Urinary bladder (tissue), 4 donors: ENCODE data around the gene AKAP7. TPM values are rescaled to one million over a fixed set of nuclear protein-coding genes. Genes with fewer than 3 reads are reported as not detected.

Source experiments
- DNase-seq: peaks from one replicate; pipeline ENCODE4 v3.0.0-alpha.2; 2015; ENCODE audit errors: extremely low spot score
- H3K27ac ChIP-seq: one replicate; pipeline ENCODE4 v1.5.1; 2013; ENCODE audit warnings: low read depth, mild to moderate bottlenecking, moderate library complexity
- H3K36me3 ChIP-seq: one replicate; pipeline ENCODE4 v1.6.1; 2013; ENCODE audit warnings: mild to moderate bottlenecking, moderate library complexity; ENCODE audit not compliant: insufficient read depth
- H3K4me1 ChIP-seq: one replicate; pipeline ENCODE4 v1.6.1; 2013; ENCODE audit warnings: mild to moderate bottlenecking, moderate library complexity; ENCODE audit not compliant: insufficient read depth
- H3K4me3 ChIP-seq: one replicate; pipeline ENCODE4 v1.5.1; 2013; ENCODE audit warnings: low read depth, low read length
- WGBS: extraction: QIAGEN DNeasy Blood & Tissue Kit; methylation state at CpG from one replicate; pipeline ENCODE4 v1.1.7; 2013; 5-methylcytosine and 5-hydroxymethylcytosine counted together
- polyA plus RNA-seq: library from polyadenylated mRNA; stranded (reverse); fragments of 200-250 nt; gene quantifications from one replicate; pipeline ENCODE4 v1.2.3, GENCODE V29; 2013
- total RNA-seq: library from RNA; depleted of rRNA; stranded (reverse); fragments of >200 nt; gene quantifications from one replicate; pipeline ENCODE4 v1.2.3, GENCODE V29; 2014
- donor health status: healthy with polysubstance abuse.
- donor health status: healthy.

Gene AKAP7
- total and polyA plus RNA-seq, 2 donors = 6.8 to 38.2 TPM

DNA sequence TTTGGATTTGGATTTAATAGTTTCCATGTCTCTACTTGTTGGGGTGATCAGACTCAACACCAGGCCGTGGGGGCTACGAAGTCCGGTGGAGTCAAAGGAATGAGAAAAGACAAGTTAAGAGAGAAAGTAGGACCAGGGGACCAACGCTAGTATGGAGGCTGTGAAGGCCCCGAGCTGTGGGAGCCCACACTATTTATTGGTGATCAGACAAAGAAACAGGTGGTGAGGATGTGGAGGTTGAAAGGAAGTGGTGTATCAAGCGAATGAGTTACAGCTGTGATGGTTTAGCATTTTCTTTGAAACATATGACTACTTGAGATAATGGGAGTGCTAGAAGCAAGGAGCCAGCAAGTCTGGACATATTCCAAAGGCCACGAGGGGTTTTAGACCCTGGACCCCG lies 62.4 kb downstream of the AKAP7 start:
- H3K36me3 ChIP-seq = no peaks in the 10 kb centered on the region

DNA sequence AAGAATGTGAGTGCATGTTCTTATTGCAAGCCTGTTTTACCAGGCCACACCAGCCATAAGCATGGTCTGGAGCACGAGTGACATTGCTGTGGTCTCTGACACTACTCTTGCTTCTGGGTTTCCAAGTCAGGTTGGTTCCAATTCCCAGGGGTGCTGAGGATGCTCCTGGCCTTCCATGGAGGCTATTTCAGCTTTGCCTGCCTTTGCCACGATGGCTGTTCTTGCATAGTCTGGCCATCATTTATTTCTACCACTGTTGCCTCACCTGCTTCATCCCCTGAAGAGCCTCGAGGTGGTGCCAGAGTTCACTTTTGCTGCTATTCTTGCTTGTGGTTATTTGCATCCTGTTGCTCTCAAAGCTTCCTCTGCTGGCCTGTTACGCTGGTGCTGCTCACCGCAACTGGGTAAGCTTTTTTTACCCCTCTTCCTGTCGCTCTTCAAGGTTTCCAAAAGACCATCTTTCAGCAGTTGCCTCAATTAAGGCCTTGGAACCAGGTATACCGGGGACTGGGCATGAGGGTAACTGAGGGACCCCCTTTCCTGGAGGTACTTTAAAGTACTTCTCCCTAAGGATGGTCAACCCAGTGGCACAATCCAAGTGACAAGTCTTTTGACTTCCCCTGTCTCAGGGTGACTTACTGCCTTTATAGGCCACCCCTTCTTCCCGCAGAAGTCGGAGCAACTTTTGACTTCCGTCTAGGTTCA lies 64.5 kb downstream of the AKAP7 start:
- DNase-seq = peak; percentile 18
- no peak overlapping the region for H3K27ac ChIP-seq
- WGBS = 63% methylated on average over 10 of the region's 10 CpGs
- no peaks in the 10 kb centered on the region for H3K36me3 ChIP-seq
- H3K4me3 ChIP-seq = no peak overlapping the region
- H3K4me1 ChIP-seq = no peaks in the 10 kb centered on the region

More for the DNA sequence above, 62.4 kb downstream of the AKAP7 start:
- H3K27ac ChIP-seq = no peak overlapping the region
- H3K4me3 ChIP-seq = no peak overlapping the region
- DNase-seq = no peak
- no peaks in the 10 kb centered on the region for H3K4me1 ChIP-seq
- 65% methylated on average over 8 of the region's 8 CpGs for WGBS

DNA sequence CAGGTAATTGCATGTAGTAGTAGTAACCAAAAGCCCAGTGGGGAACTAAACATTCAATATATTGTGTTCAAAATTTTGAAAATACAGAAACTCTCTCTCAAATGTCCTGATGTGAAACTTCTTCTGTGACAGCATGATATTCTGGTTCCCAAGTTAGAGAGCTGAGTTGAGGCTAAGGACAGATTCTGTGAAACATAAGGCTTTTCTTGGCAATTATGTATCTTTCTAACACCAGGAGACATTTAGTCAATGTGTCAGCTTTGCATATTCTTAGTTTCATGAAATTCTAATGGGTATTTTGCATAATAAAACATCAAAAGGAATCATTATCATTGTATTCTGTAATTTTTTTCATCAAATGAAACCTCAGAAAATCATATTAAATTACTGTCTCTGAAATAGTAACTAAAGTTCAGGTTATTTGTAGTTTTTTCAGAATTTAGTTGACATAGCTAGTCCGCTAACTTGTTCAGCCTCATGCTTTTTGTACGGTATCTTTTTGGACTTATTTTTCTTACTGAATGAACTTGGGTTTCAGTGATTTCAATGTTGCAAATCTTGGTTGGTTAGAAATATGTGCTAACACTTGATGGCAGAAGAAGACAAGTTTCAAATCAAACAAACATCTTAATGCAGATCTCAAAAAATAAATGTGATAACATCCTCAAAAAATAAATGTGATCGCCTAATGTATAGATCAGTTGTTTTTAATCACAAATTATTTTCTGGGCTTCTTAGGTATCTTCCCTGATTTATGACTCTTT lies 70.4 kb downstream of the AKAP7 start:
- no peak overlapping the region for H3K4me3 ChIP-seq
- no peak overlapping the region for H3K27ac ChIP-seq
- no peaks in the 10 kb centered on the region for H3K4me1 ChIP-seq
- 89% methylated on average over 3 of the region's 3 CpGs for WGBS
- no peak for DNase-seq
- H3K36me3 ChIP-seq = no peaks in the 10 kb centered on the region

DNA sequence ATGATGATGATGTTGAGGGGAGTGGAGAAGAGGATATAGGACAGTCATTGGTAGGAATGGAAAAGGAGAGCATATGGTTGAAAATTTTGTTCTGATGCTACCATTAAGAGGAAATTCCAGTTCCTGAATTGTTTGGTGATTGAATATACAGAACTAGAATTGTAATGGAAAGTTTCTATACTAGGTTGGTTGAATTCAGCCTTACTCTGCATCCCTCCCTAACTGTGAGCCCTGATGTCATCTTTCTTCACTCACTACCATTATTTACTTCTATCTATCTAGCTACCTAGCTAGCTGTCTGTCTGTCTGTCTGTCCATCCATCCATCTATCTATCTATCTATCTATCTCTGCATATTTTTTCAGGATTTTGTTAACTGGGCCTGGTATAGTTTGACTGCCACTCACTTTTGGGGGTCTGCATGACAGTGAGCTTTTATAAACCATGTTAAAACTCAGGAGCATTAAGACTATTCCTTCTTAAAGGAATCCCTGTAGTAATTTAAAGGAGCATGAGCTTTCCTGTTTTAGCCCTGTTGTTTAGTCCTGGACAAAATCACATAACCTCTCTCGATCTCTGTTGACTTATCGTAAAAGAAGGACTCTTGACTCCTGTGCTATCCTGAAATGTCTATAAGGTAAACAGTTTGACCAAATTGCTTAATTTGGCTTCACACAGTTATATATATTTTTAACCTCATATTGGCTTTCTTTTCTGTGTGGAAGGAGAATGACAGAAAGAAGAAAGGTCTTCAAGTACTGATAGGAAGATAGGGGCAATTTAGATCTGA lies 71.4 kb downstream of the AKAP7 start:
- no peak for DNase-seq
- 85% methylated on average over 2 of the region's 2 CpGs for WGBS
- Histone ChIP-seq H3K4me1 (no peaks in the 10 kb centered on the region), H3K27ac (no peak overlapping the region), H3K4me3 (no peak overlapping the region), H3K36me3 (no peaks in the 10 kb centered on the region)

DNA sequence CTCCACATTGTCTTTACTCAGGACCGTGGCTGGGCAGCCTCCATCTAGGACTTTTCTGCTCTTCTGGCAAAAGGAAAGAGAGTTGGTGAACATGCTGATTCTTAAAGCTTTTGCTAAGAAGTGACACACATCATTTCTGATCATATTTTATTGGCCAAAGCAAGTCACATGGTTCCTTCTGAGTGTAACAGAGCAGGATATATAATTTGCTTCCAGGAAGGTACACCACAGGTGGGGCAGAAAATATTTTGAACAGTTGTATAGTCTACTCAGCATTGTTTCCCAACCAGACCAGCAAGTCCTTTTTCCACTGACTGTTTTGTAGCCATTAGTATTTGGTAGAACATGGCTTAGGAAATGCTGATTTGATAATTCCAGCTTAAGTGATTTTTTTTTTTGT lies 73.5 kb downstream of the AKAP7 start:
- DNase-seq = no peak
- no peaks in the 10 kb centered on the region for H3K36me3 ChIP-seq
- 67% methylated on average over 1 of the region's 1 CpG for WGBS

DNA sequence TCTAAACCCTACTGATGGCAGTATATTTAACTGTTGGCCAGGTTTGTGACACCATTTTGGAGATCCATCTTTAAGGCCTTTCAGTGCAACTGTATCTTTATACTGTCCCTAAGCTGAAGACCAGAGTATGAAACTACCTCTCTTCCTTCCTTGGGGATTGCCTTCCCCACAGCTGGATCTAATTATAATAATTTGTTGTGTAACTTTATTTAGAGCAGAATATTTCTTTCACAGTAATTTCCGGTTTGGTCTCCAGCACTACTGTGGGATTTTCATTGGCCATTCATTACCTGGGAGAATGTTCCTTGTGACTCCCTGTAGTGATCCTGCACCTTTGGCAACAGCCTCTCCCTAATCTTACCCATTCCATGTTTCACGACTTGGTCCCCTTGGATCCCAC lies 75.2 kb downstream of the AKAP7 start:
- H3K4me3 ChIP-seq = no peak overlapping the region
- WGBS = 92% methylated on average over 2 of the region's 2 CpGs

More for the DNA sequence above, 73.5 kb downstream of the AKAP7 start:
- H3K4me1 ChIP-seq = no peaks in the 10 kb centered on the region
- H3K27ac ChIP-seq = no peak overlapping the region
- H3K4me3 ChIP-seq = no peak overlapping the region

DNA sequence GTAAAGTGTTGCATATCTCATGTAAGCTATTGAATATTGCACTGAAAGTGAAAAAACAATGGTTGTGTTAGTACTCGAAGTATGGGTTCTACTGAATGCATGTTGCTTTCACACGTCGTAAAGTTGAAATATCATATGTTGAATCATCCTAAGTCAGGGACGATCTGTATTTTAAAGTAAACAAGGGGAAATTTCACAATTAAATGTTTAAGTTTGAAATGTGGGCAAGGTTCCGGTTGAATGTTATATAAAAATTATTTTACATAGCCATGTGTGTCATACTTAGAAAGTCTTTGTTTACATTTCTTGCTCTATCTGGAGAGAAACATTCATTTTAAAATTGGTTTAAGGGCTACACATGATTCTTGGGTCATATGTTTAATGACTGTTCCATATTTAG lies 76.8 kb downstream of the AKAP7 start:
- WGBS = 65% methylated on average over 5 of the region's 5 CpGs
- no peaks in the 10 kb centered on the region for H3K4me1 ChIP-seq

More for the DNA sequence above, 75.2 kb downstream of the AKAP7 start:
- H3K4me1 ChIP-seq = no peaks in the 10 kb centered on the region
- no peak for DNase-seq
- H3K27ac ChIP-seq = no peak overlapping the region
- H3K36me3 ChIP-seq = no peaks in the 10 kb centered on the region

DNA sequence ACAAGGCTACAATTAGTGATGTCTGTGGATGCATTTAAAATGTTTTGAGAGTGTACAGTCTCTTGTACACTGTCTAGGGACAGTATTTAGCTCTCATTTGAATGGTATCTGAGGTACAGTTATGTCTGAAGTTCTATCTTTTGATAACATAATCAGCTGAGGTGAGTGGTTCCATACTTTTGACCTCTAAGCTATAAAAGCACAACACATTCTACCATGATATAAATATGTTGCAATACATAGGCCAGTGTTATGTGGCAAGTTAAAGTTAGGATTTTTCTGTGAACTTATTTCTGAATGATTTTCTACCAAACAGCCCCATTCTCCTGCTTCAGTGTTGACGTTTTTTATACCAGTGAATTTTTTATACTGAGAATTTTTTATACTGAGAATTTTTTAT lies 77.6 kb downstream of the AKAP7 start:
- WGBS = 58% methylated on average over 1 of the region's 1 CpG
- H3K4me3 ChIP-seq = no peak overlapping the region
- no peak for DNase-seq
- no peaks in the 10 kb centered on the region for H3K4me1 ChIP-seq
- H3K27ac ChIP-seq = no peak overlapping the region
- H3K36me3 ChIP-seq = no peaks in the 10 kb centered on the region

More for the DNA sequence above, 76.8 kb downstream of the AKAP7 start:
- DNase-seq = no peak
- Histone ChIP-seq H3K27ac (no peak overlapping the region), H3K36me3 (no peaks in the 10 kb centered on the region), H3K4me3 (no peak overlapping the region)

DNA sequence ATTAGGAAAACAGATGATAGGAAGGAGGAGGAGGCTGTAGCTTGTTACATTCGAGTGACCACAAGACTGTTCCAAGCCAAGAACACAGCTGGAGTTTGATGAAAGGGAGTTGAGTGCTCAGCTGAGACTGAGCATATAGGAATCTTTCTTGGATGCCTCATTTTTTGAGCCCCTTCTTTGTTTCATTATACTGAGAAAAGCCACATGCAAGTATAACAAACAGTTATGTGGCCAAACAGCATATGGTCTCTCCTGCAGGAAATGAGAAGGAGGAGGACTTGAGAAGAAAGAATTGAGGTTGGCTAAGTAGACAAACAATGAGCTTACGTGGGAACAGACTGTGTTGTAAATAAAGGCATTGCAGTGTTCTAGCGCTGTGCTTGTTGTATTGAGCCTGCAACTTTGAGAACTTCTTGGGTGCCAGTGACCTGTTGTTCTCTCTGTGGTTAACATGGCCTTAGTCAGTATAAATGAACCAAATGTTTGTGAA lies 78.3 kb downstream of the AKAP7 start:
- 52% methylated on average over 3 of the region's 3 CpGs for WGBS
- DNase-seq = no peak
- Histone ChIP-seq H3K4me3 (no peak overlapping the region), H3K4me1 (no peaks in the 10 kb centered on the region), H3K36me3 (no peaks in the 10 kb centered on the region), H3K27ac (no peak overlapping the region)

DNA sequence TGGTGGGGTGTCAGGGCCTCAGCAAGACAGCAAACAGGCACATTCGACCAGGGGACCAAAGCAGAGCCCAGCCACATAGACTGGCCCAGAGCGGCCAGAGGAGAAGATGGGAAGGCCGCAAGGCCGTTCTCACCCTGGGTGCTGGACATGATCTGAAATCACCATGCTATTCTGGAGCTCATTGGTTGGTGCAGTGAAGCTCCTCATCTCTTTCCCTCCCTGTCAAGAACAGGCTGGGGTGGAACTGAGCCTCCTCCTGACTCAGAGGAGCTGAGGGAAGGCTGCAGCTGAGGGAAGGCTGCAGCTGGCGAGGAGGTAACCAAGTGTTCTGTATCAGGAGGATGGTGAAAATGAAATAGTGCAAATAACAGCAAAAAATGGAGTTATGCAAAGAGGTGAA lies 80.0 kb downstream of the AKAP7 start:
- DNase-seq = no peak
- Histone ChIP-seq H3K36me3 (no peaks in the 10 kb centered on the region), H3K4me3 (no peak overlapping the region), H3K27ac (no peak overlapping the region), H3K4me1 (no peaks in the 10 kb centered on the region)
- 94% methylated on average over 5 of the region's 5 CpGs for WGBS

DNA sequence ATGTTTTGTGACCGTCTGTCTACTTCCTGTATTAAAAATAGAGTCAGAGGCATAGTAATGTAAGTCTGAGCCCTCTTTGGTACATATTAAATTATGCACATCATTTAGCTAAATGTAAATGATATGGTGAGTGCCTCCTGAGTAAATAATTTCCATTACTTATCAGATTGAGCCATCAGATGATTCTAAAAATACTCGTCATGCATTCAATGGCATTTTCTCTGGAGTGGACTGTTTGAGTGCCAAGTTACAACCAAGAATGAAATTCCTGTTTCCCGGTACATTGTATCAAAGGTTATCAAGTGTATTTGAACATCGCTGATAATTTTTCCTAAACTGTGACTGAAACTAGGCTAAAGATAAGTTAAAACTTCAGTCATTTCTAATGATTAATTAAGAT lies 81.0 kb downstream of the AKAP7 start:
- no peak overlapping the region for H3K27ac ChIP-seq
- H3K36me3 ChIP-seq = no peaks in the 10 kb centered on the region
- 49% methylated on average over 4 of the region's 4 CpGs for WGBS
- no peak for DNase-seq
- H3K4me1 ChIP-seq = no peaks in the 10 kb centered on the region
- no peak overlapping the region for H3K4me3 ChIP-seq

DNA sequence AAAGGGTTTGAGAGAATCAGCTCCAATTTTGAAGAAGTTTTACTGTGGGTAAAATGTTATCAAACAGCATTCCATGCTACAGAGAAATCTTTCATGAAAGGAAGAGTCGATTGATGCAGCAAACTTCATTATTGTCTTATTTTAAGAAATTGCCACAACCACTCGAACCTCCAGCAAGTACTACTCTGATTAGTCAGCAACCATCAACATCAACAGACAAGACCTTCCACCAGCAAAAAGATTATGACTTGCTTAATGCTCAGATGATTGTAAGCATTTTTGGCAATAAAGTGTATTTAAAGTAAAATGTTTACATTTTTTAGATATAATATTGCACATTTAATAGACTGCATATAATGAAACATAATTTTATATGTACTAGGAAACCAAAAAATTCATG lies 87.5 kb downstream of the AKAP7 start:
- 90% methylated on average over 2 of the region's 2 CpGs for WGBS

DNA sequence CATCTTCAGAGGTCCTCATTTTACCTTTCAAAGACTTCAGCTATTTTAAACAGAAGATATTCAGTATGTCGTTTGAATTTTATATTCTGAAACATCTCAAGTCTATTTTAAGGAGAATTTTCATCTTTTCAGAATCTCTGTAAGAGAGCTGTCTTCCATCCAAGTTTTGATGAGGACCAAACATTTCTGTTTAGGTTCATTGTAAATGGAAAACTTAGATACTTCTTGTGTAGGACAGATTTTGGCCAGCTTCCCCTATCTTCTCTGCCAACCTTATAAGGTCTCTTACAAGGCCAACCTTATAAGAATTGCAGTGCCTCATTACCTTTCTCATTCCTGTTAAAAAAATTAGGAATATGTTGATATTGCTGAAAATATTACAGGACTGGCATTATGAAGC lies 88.1 kb downstream of the AKAP7 start:
- WGBS = 52% methylated on average over 1 of the region's 1 CpG
- Histone ChIP-seq H3K36me3 (no peaks in the 10 kb centered on the region), H3K27ac (no peak overlapping the region), H3K4me3 (no peak overlapping the region), H3K4me1 (no peaks in the 10 kb centered on the region)
- no peak for DNase-seq

More for the DNA sequence above, 87.5 kb downstream of the AKAP7 start:
- no peak overlapping the region for H3K27ac ChIP-seq
- H3K36me3 ChIP-seq = no peaks in the 10 kb centered on the region
- H3K4me1 ChIP-seq = no peaks in the 10 kb centered on the region
- DNase-seq = no peak
- H3K4me3 ChIP-seq = no peak overlapping the region
